GM23338 (cell line): ENCODE measurements around the gene KLHDC9. TPM values are rescaled to one million over a fixed set of nuclear protein-coding genes. Genes with fewer than 3 reads are reported as not detected.

Experiments
- ATAC-seq: fragments of 200-7000 bp; cut with Tn5 transposase; 3 replicates; pipeline ENCODE4 v1.9.1; 2020
- DNase-seq: peaks from one replicate; pipeline ENCODE4 v3.0.0-alpha.2; 2015; ENCODE audit warnings: low spot score
- H2AFZ ChIP-seq: fragments of 200-600 bp; sonication (generic); 2 replicates; pipeline ENCODE4 v1.8.0; 2016; ENCODE audit warnings: antibody characterized with exemption, mild to moderate bottlenecking, moderate library complexity
- H3F3A ChIP-seq: fragments of 200-600 bp; sonication (generic); replicated peaks from 2 replicates; pipeline ENCODE4 v1.8.0; 2017; ENCODE audit warnings: antibody characterized with exemption, mixed run types, low read depth
- H3K27ac ChIP-seq: fragments of 200-600 bp; sonication (generic); 2 replicates; pipeline ENCODE4 v1.6.1; 2016; ENCODE audit warnings: low read depth
- H3K27me3 ChIP-seq: fragments of 200-600 bp; sonication (generic); 2 replicates; pipeline ENCODE4 v1.8.0; 2016; ENCODE audit warnings: mild to moderate bottlenecking, mixed run types, moderate library complexity; ENCODE audit not compliant: insufficient read depth
- H3K36me3 ChIP-seq: fragments of 200-600 bp; sonication (generic); 2 replicates; pipeline ENCODE4 v1.8.0; 2016; ENCODE audit warnings: mild to moderate bottlenecking; ENCODE audit not compliant: insufficient read depth
- H3K4me1 ChIP-seq: fragments of 200-600 bp; sonication (generic); 2 replicates; pipeline ENCODE4 v1.8.0; 2016; ENCODE audit warnings: mild to moderate bottlenecking, moderate library complexity; ENCODE audit not compliant: insufficient read depth
- H3K4me2 ChIP-seq: fragments of 200-600 bp; sonication (generic); 2 replicates; pipeline ENCODE4 v1.7.1; 2017; ENCODE audit warnings: mixed run types
- H3K4me3 ChIP-seq: fragments of 200-600 bp; sonication (generic); 2 replicates; pipeline ENCODE4 v1.6.1; 2016; ENCODE audit warnings: mixed run types
- H3K79me2 ChIP-seq: fragments of 200-600 bp; sonication (generic); replicated peaks from 2 replicates; pipeline ENCODE4 v1.8.0; 2017; ENCODE audit warnings: mild to moderate bottlenecking; ENCODE audit not compliant: insufficient read depth
- H3K9me2 ChIP-seq: fragments of 200-600 bp; sonication (generic); 2 replicates; pipeline ENCODE4 v1.8.0; 2017; ENCODE audit not compliant: insufficient read depth
- H4K20me1 ChIP-seq: fragments of 200-600 bp; sonication (generic); replicated peaks from 2 replicates; pipeline ENCODE4 v1.8.0; 2017; ENCODE audit warnings: mild to moderate bottlenecking; ENCODE audit not compliant: insufficient read depth
- H3K27ac Mint-ChIP-seq: 2 replicates; pipeline ENCODE4 v1.8.0; 2020; ENCODE audit warnings: inconsistent platforms, mild to moderate bottlenecking, moderate library complexity, mixed read lengths
- H3K27me3 Mint-ChIP-seq: 3 replicates; pipeline ENCODE4 v1.8.0; 2022; ENCODE audit warnings: low read depth, mild to moderate bottlenecking, moderate library complexity, mixed read lengths, inconsistent platforms; ENCODE audit not compliant: insufficient read depth, poor library complexity
- H3K36me3 Mint-ChIP-seq: 3 replicates; pipeline ENCODE4 v1.8.0; 2021; ENCODE audit warnings: low read depth, mild to moderate bottlenecking, inconsistent platforms, moderate library complexity, mixed read lengths
- H3K4me1 Mint-ChIP-seq: 3 replicates; pipeline ENCODE4 v1.8.0; 2020; ENCODE audit warnings: mild to moderate bottlenecking, inconsistent platforms, mixed read lengths
- H3K4me3 Mint-ChIP-seq: 3 replicates; pipeline ENCODE4 v1.8.0; 2021; ENCODE audit warnings: moderate library complexity, mild to moderate bottlenecking, inconsistent platforms, mixed read lengths
- H3K9me3 Mint-ChIP-seq: 3 replicates; pipeline ENCODE4 v1.8.0; 2020; ENCODE audit warnings: moderate library complexity, mild to moderate bottlenecking, inconsistent platforms, mixed read lengths
- CREB1 ChIP-seq: fragments of 250-450 bp; sonication (Bioruptor Pico); IDR thresholded peaks from 2 replicates; pipeline ENCODE4 v1.5.0; 2020; ENCODE audit warnings: low read depth, mild to moderate bottlenecking, moderate library complexity
- EZH2 ChIP-seq: fragments of 200-600 bp; sonication (generic); IDR thresholded peaks from one replicate; pipeline ENCODE4 v1.8.0; 2017; ENCODE audit warnings: antibody characterized with exemption, mild to moderate bottlenecking, low read depth; ENCODE audit not compliant: unreplicated experiment
- EZH2phosphoT487 ChIP-seq: fragments of 200-600 bp; sonication (generic); IDR thresholded peaks from one replicate; pipeline ENCODE4 v1.8.1; 2018; ENCODE audit warnings: antibody characterized with exemption; ENCODE audit not compliant: unreplicated experiment
- JUNB ChIP-seq: IDR thresholded peaks from one replicate; pipeline ENCODE4 v1.6.1; 2016; ENCODE audit warnings: antibody characterized with exemption; ENCODE audit not compliant: unreplicated experiment
- NANOG ChIP-seq: IDR thresholded peaks from 2 replicates; pipeline ENCODE4 v1.6.1; 2016; ENCODE audit warnings: antibody characterized with exemption, borderline replicate concordance
- POLR2AphosphoS5 ChIP-seq: IDR thresholded peaks from 2 replicates; pipeline ENCODE4 v1.6.1; 2016; ENCODE audit warnings: antibody characterized with exemption, low read depth
- STAT1 ChIP-seq: IDR thresholded peaks from one replicate; pipeline ENCODE4 v1.6.1; 2016; ENCODE audit warnings: antibody characterized with exemption; ENCODE audit not compliant: unreplicated experiment
- ZNF114 ChIP-seq: fragments of 250-450 bp; sonication (Bioruptor Pico); IDR thresholded peaks from 2 replicates; pipeline ENCODE4 v1.5.0; 2020; ENCODE audit warnings: mild to moderate bottlenecking, moderate library complexity
- ZNF331 ChIP-seq: fragments of 250-450 bp; sonication (Bioruptor Pico); IDR thresholded peaks from 2 replicates; pipeline ENCODE4 v1.5.0; 2020; ENCODE audit warnings: low read depth, mild to moderate bottlenecking, moderate library complexity
- polyA plus RNA-seq: library from polyadenylated mRNA; unstranded; fragments of >200 nt; fragmentation: Nextera tagmentation; extraction: Ambion mirVana; gene quantifications from 2 replicates; pipeline ENCODE4 v1.2.1, GENCODE V29; 2016
- total RNA-seq: library from RNA; depleted of rRNA; stranded (reverse); fragments of >200 nt; shearing (Covaris generic); gene quantifications from 2 replicates; pipeline ENCODE4 v1.2.3, GENCODE V29; 2014
- TF ChIP-seq, protein P1 (sequence below): IDR thresholded peaks from one replicate; pipeline ENCODE4 v1.6.1; 2018; ENCODE audit warnings: antibody characterized with exemption; ENCODE audit not compliant: unreplicated experiment
- TF ChIP-seq, protein P2 (sequence below): IDR thresholded peaks from 2 replicates; pipeline ENCODE4 v1.6.1; 2016; ENCODE audit warnings: antibody characterized with exemption
- TF ChIP-seq, protein P3 (sequence below), 2 experiments: fragments of 200-600 bp in 1 of 2; sonication (generic) in 1 of 2; conservative IDR thresholded peaks; 2 replicates each; pipeline versions ENCODE4 v1.5.1 to v1.6.1; 2016 to 2017; ENCODE audit warnings: antibody characterized with exemption in 2 of 2, low read depth in 2 of 2, mild to moderate bottlenecking in 2 of 2, moderate library complexity in 1 of 2
- TF ChIP-seq, protein P4 (sequence below): fragments of 250-450 bp; sonication (Bioruptor Pico); IDR thresholded peaks from 2 replicates; pipeline ENCODE4 v1.5.0; 2020; ENCODE audit warnings: mild to moderate bottlenecking, moderate library complexity

Gene KLHDC9
- total and polyA plus RNA-seq, 2 experiments from 2014 or later, result 5.6 to 6.6 TPM

DNA sequence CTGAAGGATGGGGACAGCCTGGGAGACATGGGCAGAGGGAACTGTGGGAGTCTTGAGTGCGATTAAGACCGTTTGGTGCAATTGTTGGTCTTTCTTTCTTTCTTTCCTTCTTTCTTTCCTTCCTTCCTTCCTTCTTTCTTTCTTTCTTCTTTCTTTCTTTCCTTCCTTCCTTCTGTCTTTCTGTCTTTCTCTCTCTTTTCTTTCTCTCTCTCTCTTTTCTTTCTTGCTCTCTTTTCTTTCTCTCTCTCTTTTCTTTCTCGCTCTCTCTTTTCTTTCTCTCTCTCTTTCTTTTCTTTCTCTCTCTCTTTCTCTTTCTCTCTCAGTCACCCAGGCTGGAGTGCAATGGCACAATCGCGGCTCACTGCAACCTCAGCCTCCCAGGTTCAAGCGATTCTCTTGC is 2.9 kb upstream of the KLHDC9 start:
- peaks cover 18% of the 10 kb centered on the region for H3K27me3 Mint-ChIP-seq
- Histone ChIP-seq H3K27ac (no peak overlapping the region), H3F3A (peaks cover 14% of the 10 kb centered on the region), H3K4me1 (no peaks in the 10 kb centered on the region; the same call in 1 of the 2 replicates), H4K20me1 (no peaks in the 10 kb centered on the region), H3K79me2 (no peaks in the 10 kb centered on the region), H3K4me3 (no peak overlapping the region), H3K9me2 (no peaks in the 10 kb centered on the region), H3K27me3 (no peaks in the 10 kb centered on the region), H2AFZ (no peak overlapping the region), H3K4me2 (no peak overlapping the region), H3K36me3 (no peaks in the 10 kb centered on the region; the same call in 1 of the 2 replicates)
- peaks cover 3% of the 10 kb centered on the region; the same call in 1 of the 3 replicates for H3K9me3 Mint-ChIP-seq
- H3K36me3 Mint-ChIP-seq, result peaks cover 7% of the 10 kb centered on the region; the same call in 1 of the 3 replicates
- TF ChIP-seq, protein P1, sequence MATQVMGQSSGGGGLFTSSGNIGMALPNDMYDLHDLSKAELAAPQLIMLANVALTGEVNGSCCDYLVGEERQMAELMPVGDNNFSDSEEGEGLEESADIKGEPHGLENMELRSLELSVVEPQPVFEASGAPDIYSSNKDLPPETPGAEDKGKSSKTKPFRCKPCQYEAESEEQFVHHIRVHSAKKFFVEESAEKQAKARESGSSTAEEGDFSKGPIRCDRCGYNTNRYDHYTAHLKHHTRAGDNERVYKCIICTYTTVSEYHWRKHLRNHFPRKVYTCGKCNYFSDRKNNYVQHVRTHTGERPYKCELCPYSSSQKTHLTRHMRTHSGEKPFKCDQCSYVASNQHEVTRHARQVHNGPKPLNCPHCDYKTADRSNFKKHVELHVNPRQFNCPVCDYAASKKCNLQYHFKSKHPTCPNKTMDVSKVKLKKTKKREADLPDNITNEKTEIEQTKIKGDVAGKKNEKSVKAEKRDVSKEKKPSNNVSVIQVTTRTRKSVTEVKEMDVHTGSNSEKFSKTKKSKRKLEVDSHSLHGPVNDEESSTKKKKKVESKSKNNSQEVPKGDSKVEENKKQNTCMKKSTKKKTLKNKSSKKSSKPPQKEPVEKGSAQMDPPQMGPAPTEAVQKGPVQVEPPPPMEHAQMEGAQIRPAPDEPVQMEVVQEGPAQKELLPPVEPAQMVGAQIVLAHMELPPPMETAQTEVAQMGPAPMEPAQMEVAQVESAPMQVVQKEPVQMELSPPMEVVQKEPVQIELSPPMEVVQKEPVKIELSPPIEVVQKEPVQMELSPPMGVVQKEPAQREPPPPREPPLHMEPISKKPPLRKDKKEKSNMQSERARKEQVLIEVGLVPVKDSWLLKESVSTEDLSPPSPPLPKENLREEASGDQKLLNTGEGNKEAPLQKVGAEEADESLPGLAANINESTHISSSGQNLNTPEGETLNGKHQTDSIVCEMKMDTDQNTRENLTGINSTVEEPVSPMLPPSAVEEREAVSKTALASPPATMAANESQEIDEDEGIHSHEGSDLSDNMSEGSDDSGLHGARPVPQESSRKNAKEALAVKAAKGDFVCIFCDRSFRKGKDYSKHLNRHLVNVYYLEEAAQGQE, result no peak
- TF ChIP-seq ZNF114 (CRISPR knock-in tag), result no peak
- TF ChIP-seq STAT1, result no peak
- TF ChIP-seq POLR2AphosphoS5, result no peak
- TF ChIP-seq ZNF331 (CRISPR knock-in tag), result no peak
- TF ChIP-seq, protein P2, sequence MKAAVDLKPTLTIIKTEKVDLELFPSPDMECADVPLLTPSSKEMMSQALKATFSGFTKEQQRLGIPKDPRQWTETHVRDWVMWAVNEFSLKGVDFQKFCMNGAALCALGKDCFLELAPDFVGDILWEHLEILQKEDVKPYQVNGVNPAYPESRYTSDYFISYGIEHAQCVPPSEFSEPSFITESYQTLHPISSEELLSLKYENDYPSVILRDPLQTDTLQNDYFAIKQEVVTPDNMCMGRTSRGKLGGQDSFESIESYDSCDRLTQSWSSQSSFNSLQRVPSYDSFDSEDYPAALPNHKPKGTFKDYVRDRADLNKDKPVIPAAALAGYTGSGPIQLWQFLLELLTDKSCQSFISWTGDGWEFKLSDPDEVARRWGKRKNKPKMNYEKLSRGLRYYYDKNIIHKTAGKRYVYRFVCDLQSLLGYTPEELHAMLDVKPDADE, result no peak
- TF ChIP-seq, protein P3, sequence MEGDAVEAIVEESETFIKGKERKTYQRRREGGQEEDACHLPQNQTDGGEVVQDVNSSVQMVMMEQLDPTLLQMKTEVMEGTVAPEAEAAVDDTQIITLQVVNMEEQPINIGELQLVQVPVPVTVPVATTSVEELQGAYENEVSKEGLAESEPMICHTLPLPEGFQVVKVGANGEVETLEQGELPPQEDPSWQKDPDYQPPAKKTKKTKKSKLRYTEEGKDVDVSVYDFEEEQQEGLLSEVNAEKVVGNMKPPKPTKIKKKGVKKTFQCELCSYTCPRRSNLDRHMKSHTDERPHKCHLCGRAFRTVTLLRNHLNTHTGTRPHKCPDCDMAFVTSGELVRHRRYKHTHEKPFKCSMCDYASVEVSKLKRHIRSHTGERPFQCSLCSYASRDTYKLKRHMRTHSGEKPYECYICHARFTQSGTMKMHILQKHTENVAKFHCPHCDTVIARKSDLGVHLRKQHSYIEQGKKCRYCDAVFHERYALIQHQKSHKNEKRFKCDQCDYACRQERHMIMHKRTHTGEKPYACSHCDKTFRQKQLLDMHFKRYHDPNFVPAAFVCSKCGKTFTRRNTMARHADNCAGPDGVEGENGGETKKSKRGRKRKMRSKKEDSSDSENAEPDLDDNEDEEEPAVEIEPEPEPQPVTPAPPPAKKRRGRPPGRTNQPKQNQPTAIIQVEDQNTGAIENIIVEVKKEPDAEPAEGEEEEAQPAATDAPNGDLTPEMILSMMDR (conservative IDR thresholded peaks at IDR 0.05; ENCODE audit: low read depth in 2 of 2), result no peak
- TF ChIP-seq NANOG, result no peak
- no peak for TF ChIP-seq CREB1 (CRISPR knock-in tag)
- TF ChIP-seq JUNB, result no peak
- no peak for TF ChIP-seq EZH2
- TF ChIP-seq EZH2phosphoT487, result no peak
- TF ChIP-seq, protein P4, sequence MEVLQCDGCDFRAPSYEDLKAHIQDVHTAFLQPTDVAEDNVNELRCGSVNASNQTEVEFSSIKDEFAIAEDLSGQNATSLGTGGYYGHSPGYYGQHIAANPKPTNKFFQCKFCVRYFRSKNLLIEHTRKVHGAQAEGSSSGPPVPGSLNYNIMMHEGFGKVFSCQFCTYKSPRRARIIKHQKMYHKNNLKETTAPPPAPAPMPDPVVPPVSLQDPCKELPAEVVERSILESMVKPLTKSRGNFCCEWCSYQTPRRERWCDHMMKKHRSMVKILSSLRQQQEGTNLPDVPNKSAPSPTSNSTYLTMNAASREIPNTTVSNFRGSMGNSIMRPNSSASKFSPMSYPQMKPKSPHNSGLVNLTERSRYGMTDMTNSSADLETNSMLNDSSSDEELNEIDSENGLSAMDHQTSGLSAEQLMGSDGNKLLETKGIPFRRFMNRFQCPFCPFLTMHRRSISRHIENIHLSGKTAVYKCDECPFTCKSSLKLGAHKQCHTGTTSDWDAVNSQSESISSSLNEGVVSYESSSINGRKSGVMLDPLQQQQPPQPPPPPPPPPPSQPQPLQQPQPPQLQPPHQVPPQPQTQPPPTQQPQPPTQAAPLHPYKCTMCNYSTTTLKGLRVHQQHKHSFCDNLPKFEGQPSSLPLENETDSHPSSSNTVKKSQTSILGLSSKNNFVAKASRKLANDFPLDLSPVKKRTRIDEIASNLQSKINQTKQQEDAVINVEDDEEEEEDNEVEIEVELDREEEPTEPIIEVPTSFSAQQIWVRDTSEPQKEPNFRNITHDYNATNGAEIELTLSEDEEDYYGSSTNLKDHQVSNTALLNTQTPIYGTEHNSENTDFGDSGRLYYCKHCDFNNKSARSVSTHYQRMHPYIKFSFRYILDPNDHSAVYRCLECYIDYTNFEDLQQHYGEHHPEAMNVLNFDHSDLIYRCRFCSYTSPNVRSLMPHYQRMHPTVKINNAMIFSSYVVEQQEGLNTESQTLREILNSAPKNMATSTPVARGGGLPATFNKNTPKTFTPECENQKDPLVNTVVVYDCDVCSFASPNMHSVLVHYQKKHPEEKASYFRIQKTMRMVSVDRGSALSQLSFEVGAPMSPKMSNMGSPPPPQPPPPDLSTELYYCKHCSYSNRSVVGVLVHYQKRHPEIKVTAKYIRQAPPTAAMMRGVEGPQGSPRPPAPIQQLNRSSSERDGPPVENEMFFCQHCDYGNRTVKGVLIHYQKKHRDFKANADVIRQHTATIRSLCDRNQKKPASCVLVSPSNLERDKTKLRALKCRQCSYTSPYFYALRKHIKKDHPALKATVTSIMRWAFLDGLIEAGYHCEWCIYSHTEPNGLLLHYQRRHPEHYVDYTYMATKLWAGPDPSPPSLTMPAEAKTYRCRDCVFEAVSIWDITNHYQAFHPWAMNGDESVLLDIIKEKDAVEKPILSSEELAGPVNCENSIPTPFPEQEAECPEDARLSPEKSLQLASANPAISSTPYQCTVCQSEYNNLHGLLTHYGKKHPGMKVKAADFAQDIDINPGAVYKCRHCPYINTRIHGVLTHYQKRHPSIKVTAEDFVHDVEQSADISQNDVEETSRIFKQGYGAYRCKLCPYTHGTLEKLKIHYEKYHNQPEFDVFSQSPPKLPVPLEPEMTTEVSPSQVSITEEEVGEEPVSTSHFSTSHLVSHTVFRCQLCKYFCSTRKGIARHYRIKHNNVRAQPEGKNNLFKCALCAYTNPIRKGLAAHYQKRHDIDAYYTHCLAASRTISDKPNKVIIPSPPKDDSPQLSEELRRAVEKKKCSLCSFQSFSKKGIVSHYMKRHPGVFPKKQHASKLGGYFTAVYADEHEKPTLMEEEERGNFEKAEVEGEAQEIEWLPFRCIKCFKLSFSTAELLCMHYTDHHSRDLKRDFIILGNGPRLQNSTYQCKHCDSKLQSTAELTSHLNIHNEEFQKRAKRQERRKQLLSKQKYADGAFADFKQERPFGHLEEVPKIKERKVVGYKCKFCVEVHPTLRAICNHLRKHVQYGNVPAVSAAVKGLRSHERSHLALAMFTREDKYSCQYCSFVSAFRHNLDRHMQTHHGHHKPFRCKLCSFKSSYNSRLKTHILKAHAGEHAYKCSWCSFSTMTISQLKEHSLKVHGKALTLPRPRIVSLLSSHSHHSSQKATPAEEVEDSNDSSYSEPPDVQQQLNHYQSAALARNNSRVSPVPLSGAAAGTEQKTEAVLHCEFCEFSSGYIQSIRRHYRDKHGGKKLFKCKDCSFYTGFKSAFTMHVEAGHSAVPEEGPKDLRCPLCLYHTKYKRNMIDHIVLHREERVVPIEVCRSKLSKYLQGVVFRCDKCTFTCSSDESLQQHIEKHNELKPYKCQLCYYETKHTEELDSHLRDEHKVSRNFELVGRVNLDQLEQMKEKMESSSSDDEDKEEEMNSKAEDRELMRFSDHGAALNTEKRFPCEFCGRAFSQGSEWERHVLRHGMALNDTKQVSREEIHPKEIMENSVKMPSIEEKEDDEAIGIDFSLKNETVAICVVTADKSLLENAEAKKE (CRISPR knock-in tag), result no peak
- no peak for DNase-seq
- ATAC-seq, result no peak
- peaks cover 7% of the 10 kb centered on the region; the same call in 1 of the 3 replicates for H3K4me1 Mint-ChIP-seq
- no peak overlapping the region for H3K27ac Mint-ChIP-seq
- no peak overlapping the region for H3K4me3 Mint-ChIP-seq
